H9 (cell line): ENCODE data around the gene CACTIN. TPM values are rescaled to one million over a fixed set of nuclear protein-coding genes. Genes with fewer than 3 reads are reported as not detected.

ENCODE experiments used
- DNase-seq: peaks from one replicate; pipeline ENCODE4 v3.0.0-alpha.2; 2017
- H2AFZ ChIP-seq: one replicate; pipeline ENCODE4 v1.6.1; 2013; ENCODE audit warnings: mild to moderate bottlenecking, low read length, control low read depth, moderate library complexity
- H2AK5ac ChIP-seq: 2 replicates; pipeline ENCODE4 v1.6.1; 2013; ENCODE audit warnings: low read length, control low read depth, mixed read lengths; ENCODE audit not compliant: insufficient read length
- H2BK120ac ChIP-seq: one replicate; pipeline ENCODE4 v1.6.1; 2013; ENCODE audit warnings: low read depth, mild to moderate bottlenecking, low read length, control low read depth, inconsistent platforms; ENCODE audit not compliant: poor library complexity, severe bottlenecking
- H2BK12ac ChIP-seq: 2 replicates; pipeline ENCODE4 v1.6.1; 2013; ENCODE audit warnings: low read length, control low read depth, mixed read lengths, low read depth; ENCODE audit not compliant: insufficient read length
- H2BK15ac ChIP-seq: 2 replicates; pipeline ENCODE4 v1.6.1; 2013; ENCODE audit warnings: low read depth, low read length, control low read depth
- H2BK20ac ChIP-seq: one replicate; pipeline ENCODE4 v1.6.1; 2013; ENCODE audit warnings: low read depth, mild to moderate bottlenecking, low read length, control low read depth, inconsistent platforms; ENCODE audit not compliant: poor library complexity, severe bottlenecking
- H2BK5ac ChIP-seq: 2 replicates; pipeline ENCODE4 v1.6.1; 2013; ENCODE audit warnings: low read length, control low read depth, mixed read lengths; ENCODE audit not compliant: insufficient read length
- H3K14ac ChIP-seq: 2 replicates; pipeline ENCODE4 v1.6.1; 2013; ENCODE audit warnings: low read length, control low read depth; ENCODE audit not compliant: insufficient read depth
- H3K18ac ChIP-seq: 2 replicates; pipeline ENCODE4 v1.6.1; 2013; ENCODE audit warnings: low read depth, mild to moderate bottlenecking, mixed read lengths, low read length, control low read depth; ENCODE audit not compliant: insufficient read length
- H3K23ac ChIP-seq: 2 replicates; pipeline ENCODE4 v1.6.1; 2013; ENCODE audit warnings: low read length, control low read depth, mixed read lengths, low read depth; ENCODE audit not compliant: insufficient read length
- H3K23me2 ChIP-seq: 2 replicates; pipeline ENCODE4 v1.6.1; 2013; ENCODE audit warnings: low read depth, mild to moderate bottlenecking, mixed read lengths, low read length, control low read depth; ENCODE audit not compliant: insufficient read length, poor library complexity, severe bottlenecking
- H3K27ac ChIP-seq: 2 replicates; pipeline ENCODE4 v1.5.1; 2013; ENCODE audit warnings: low read length, control low read depth, mixed read lengths, low read depth; ENCODE audit not compliant: insufficient read length
- H3K27me3 ChIP-seq: 2 replicates; pipeline ENCODE4 v1.6.1; 2013; ENCODE audit warnings: low read length, control low read depth, inconsistent platforms; ENCODE audit not compliant: insufficient read depth
- H3K4ac ChIP-seq: 2 replicates; pipeline ENCODE4 v1.6.1; 2013; ENCODE audit warnings: low read depth, mild to moderate bottlenecking, control low read depth, inconsistent platforms, low read length, moderate library complexity
- H3K4me1 ChIP-seq: 2 replicates; pipeline ENCODE4 v1.6.1; 2013; ENCODE audit warnings: low read length, control low read depth, inconsistent platforms; ENCODE audit not compliant: insufficient read depth
- H3K4me2 ChIP-seq: 2 replicates; pipeline ENCODE4 v1.6.1; 2013; ENCODE audit warnings: low read length, control low read depth, mixed read lengths; ENCODE audit not compliant: insufficient read length, insufficient read depth
- H3K56ac ChIP-seq: 2 replicates; pipeline ENCODE4 v1.6.1; 2013; ENCODE audit warnings: low read depth, mild to moderate bottlenecking, mixed read lengths, low read length, control low read depth; ENCODE audit not compliant: insufficient read length
- H3K79me1 ChIP-seq: 2 replicates; pipeline ENCODE4 v1.6.1; 2013; ENCODE audit warnings: low read depth, mild to moderate bottlenecking, moderate library complexity, low read length, control low read depth, inconsistent platforms; ENCODE audit not compliant: insufficient read depth, poor library complexity, severe bottlenecking
- H3K79me2 ChIP-seq: 2 replicates; pipeline ENCODE4 v1.6.1; 2013; ENCODE audit warnings: low read length, control low read depth, inconsistent platforms; ENCODE audit not compliant: insufficient read depth
- H3K9ac ChIP-seq: 2 replicates; pipeline ENCODE4 v1.6.1; 2013; ENCODE audit warnings: low read length, control low read depth, mixed read lengths; ENCODE audit not compliant: insufficient read length; ENCODE audit errors: extremely low read depth
- H3K9me3 ChIP-seq: one replicate; pipeline ENCODE4 v1.6.1; 2013; ENCODE audit warnings: low read depth, low read length, inconsistent platforms; ENCODE audit not compliant: control insufficient read depth
- H3T11ph ChIP-seq: one replicate; pipeline ENCODE4 v1.6.1; 2013; ENCODE audit warnings: mild to moderate bottlenecking, low read length, control low read depth, inconsistent platforms
- H4K20me1 ChIP-seq: one replicate; pipeline ENCODE4 v1.6.1; 2013; ENCODE audit not compliant: control insufficient read depth, insufficient read length, insufficient read depth
- H4K5ac ChIP-seq: 2 replicates; pipeline ENCODE4 v1.6.1; 2013; ENCODE audit warnings: low read depth, mild to moderate bottlenecking, mixed read lengths, low read length, control low read depth; ENCODE audit not compliant: insufficient read length
- H4K8ac ChIP-seq: replicated peaks from 2 replicates; pipeline ENCODE4 v1.6.1; 2013; ENCODE audit warnings: low read length, control low read depth, mixed read lengths, low read depth; ENCODE audit not compliant: insufficient read length
- H4K91ac ChIP-seq: 2 replicates; pipeline ENCODE4 v1.6.1; 2013; ENCODE audit warnings: low read depth, mild to moderate bottlenecking, moderate library complexity, mixed read lengths, low read length, control low read depth; ENCODE audit not compliant: insufficient read length
- H3K27ac Mint-ChIP-seq, 3 experiments: 2 replicates in 2 of 3; 3 replicates in 1 of 3; pipeline ENCODE4 v1.8.0; 2020 to 2021; ENCODE audit warnings: mixed read lengths in 3 of 3, mild to moderate bottlenecking in 1 of 3, moderate library complexity in 1 of 3
- H3K27me3 Mint-ChIP-seq: 2 replicates; pipeline ENCODE4 v1.8.0; 2021; ENCODE audit warnings: low read depth, mild to moderate bottlenecking, moderate library complexity, mixed read lengths
- H3K36me3 Mint-ChIP-seq, 3 experiments: 2 replicates in 2 of 3; 3 replicates in 1 of 3; pipeline ENCODE4 v1.8.0; 2020 to 2021; ENCODE audit warnings: low read depth in 3 of 3, mixed read lengths in 3 of 3; ENCODE audit not compliant: insufficient read depth in 1 of 3
- H3K4me1 Mint-ChIP-seq, 2 experiments: 2 replicates each; pipeline ENCODE4 v1.8.0; 2020; ENCODE audit warnings: mixed read lengths in 2 of 2
- H3K4me3 Mint-ChIP-seq, 2 experiments: 2 replicates in 1 of 2; 3 replicates in 1 of 2; pipeline ENCODE4 v1.8.0; 2020 to 2021; ENCODE audit warnings: mild to moderate bottlenecking in 2 of 2, mixed read lengths in 2 of 2, moderate library complexity in 1 of 2
- H3K9me3 Mint-ChIP-seq, 2 experiments: 2 replicates in 1 of 2; 3 replicates in 1 of 2; pipeline ENCODE4 v1.8.0; 2020; ENCODE audit warnings: mild to moderate bottlenecking in 2 of 2, mixed read lengths in 2 of 2, moderate library complexity in 1 of 2
- WGBS: extraction: QIAGEN DNeasy Blood & Tissue Kit; methylation state at CpG from one replicate; pipeline ENCODE4 v1.1.7; 2013; ENCODE audit warnings: missing lambda C conversion rate, low lambda C conversion rate, mixed read lengths; ENCODE audit not compliant: insufficient read length; ENCODE audit errors: extremely low coverage; 5-methylcytosine and 5-hydroxymethylcytosine counted together
- total RNA-seq: library from RNA; stranded (reverse); gene quantifications from 2 replicates; pipeline ENCODE4 v1.2.1, GENCODE V29; 2021
- TF ChIP-seq, protein P1 (sequence below): fragments of 200-600 bp; sonication (generic); conservative IDR thresholded peaks from 3 replicates; pipeline ENCODE4 v1.8.0; 2021; ENCODE audit warnings: antibody characterized with exemption, mild to moderate bottlenecking

The CACTIN gene
- total RNA-seq, 1 experiment from 2014 or later = 37.3 TPM

DNA sequence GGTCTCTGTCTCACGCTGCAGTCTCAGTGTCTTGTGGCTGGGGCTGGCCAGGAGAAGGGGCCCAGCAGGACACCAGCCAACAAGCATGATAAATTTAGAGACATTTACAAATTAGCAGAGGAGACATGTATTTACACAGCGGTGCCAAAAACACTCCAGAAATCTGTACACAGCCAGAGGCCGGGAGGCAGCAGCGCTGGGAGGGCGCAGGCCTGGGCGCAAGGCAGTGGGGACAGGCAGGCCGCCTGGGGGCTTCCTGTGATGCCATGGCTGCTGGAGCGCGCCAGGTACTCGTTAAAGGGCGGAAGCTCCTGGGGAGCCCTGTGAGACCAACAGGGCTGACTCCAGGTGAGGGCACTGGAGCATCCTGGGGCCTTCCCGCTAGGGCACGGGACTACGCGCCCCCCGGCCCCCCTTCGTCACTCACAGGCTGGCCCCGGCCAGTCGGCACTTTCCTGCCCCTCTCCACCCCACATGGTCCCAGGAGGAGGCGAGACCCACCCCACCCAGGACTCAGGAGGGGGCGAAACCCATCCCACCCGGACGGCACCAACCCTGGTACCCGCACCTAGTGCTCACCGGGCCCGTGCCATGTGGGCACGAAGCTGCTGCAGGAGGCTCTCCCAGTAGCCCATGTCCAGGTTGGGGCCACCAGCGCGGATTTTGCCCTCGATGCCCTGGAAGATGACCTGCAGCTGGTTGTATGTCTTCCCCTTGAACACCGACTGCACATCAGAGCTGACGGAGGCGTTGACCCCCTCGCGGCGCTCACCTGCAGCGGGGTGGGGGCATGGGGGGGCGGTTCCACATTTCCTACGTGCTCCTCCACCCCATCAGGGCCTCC, 12.6 kb downstream of the CACTIN start:
- Histone ChIP-seq H3K9me3 (no peaks in the 10 kb centered on the region), H2BK12ac (no peak overlapping the region), H2BK20ac (no peak overlapping the region), H4K20me1 (peaks cover 3% of the 10 kb centered on the region), H3K9ac (no peak overlapping the region), H2BK15ac (no peak overlapping the region), H3K23ac (no peak overlapping the region), H2BK5ac (no peak overlapping the region), H2AFZ (no peak overlapping the region), H3K4me1 (no peaks in the 10 kb centered on the region), H4K8ac (no peak overlapping the region), H3K23me2 (no peaks in the 10 kb centered on the region), H3K79me2 (no peaks in the 10 kb centered on the region), H3T11ph (no peak overlapping the region), H4K91ac (no peak overlapping the region), H3K27me3 (no peaks in the 10 kb centered on the region), H3K18ac (no peak overlapping the region), H2BK120ac (no peak overlapping the region), H3K14ac (no peak overlapping the region), H3K4ac (no peak overlapping the region), H3K56ac (no peak overlapping the region), H3K79me1 (no peaks in the 10 kb centered on the region), H3K27ac (no peak overlapping the region), H4K5ac (no peak overlapping the region), H3K4me2 (no peak overlapping the region), H2AK5ac (no peak overlapping the region)
- H3K4me3 Mint-ChIP-seq = no peak overlapping the region
- peaks cover 7 to 17% (median 14%) of the 10 kb centered on the region in 3 experiments; a peak in 6 of 7 replicates for H3K36me3 Mint-ChIP-seq
- no peaks in the 10 kb centered on the region for H3K9me3 Mint-ChIP-seq
- TF ChIP-seq, protein P1, sequence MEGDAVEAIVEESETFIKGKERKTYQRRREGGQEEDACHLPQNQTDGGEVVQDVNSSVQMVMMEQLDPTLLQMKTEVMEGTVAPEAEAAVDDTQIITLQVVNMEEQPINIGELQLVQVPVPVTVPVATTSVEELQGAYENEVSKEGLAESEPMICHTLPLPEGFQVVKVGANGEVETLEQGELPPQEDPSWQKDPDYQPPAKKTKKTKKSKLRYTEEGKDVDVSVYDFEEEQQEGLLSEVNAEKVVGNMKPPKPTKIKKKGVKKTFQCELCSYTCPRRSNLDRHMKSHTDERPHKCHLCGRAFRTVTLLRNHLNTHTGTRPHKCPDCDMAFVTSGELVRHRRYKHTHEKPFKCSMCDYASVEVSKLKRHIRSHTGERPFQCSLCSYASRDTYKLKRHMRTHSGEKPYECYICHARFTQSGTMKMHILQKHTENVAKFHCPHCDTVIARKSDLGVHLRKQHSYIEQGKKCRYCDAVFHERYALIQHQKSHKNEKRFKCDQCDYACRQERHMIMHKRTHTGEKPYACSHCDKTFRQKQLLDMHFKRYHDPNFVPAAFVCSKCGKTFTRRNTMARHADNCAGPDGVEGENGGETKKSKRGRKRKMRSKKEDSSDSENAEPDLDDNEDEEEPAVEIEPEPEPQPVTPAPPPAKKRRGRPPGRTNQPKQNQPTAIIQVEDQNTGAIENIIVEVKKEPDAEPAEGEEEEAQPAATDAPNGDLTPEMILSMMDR = no peak
- no CpG with 5 or more reads among the region's 39 CpGs for WGBS
- H3K27me3 Mint-ChIP-seq = no peaks in the 10 kb centered on the region
- DNase-seq = no peak
- H3K4me1 Mint-ChIP-seq = no peaks in the 10 kb centered on the region
- no peak overlapping the region for H3K27ac Mint-ChIP-seq
